Activated CD8-positive, alpha-beta T cell treated with anti-CD3 and anti-CD28 coated beads for 36 hours (primary cell): ENCODE data around the gene CDHR3. TPM values are rescaled to one million over a fixed set of nuclear protein-coding genes. Genes with fewer than 3 reads are reported as not detected.

Source experiments
- ATAC-seq: fragments of 200-7000 bp; cut with Tn5 transposase; one replicate; pipeline ENCODE4 v1.10.0; 2021; ENCODE audit warnings: mild to moderate bottlenecking, moderate library complexity
- CTCF ChIA-PET: fragments of 350-600 bp; sonication (Branson Sonifier 250); formaldehyde crosslinking; loops from one replicate; lab custom pipeline; 2021; ENCODE audit warnings: antibody characterized with exemption; lab: Charles Lee
- POLR2A ChIA-PET: fragments of 350-600 bp; sonication (Branson Sonifier 250); formaldehyde crosslinking; loops from one replicate; lab custom pipeline; 2021; ENCODE audit warnings: antibody characterized with exemption; lab: Charles Lee
- DNase-seq: peaks from one replicate; pipeline ENCODE4 v3.0.0-alpha.2; 2020
- H3K27ac Mint-ChIP-seq: one replicate; pipeline ENCODE4 v1.8.0; 2021; ENCODE audit warnings: mild to moderate bottlenecking, mixed read lengths
- H3K27me3 Mint-ChIP-seq: one replicate; pipeline ENCODE4 v1.8.0; 2021; ENCODE audit warnings: mixed read lengths
- H3K36me3 Mint-ChIP-seq: one replicate; pipeline ENCODE4 v1.8.0; 2021; ENCODE audit warnings: low read depth, mixed read lengths
- H3K4me1 Mint-ChIP-seq: one replicate; pipeline ENCODE4 v1.8.0; 2021; ENCODE audit warnings: low read depth, mixed read lengths
- H3K4me3 Mint-ChIP-seq: one replicate; pipeline ENCODE4 v1.8.0; 2021; ENCODE audit warnings: mild to moderate bottlenecking, moderate library complexity, mixed read lengths
- H3K9me3 Mint-ChIP-seq: one replicate; pipeline ENCODE4 v1.8.0; 2021; ENCODE audit warnings: mixed read lengths
- CTCF ChIP-seq: fragments of 200-600 bp; IDR thresholded peaks from one replicate; pipeline ENCODE4 v1.8.0; 2022; ENCODE audit warnings: antibody characterized with exemption, mild to moderate bottlenecking
- intact Hi-C: fragments of 100-400 bp; cut with micrococcal nuclease; formaldehyde crosslinking; loops from one replicate; pipeline ENCODE4 v1.10.0; 2022
- total RNA-seq, 2 experiments: library from RNA; stranded (reverse); gene quantifications; one replicate each; pipeline ENCODE4 v1.2.3, GENCODE V29; 2021

Gene CDHR3
- total RNA-seq, 2 experiments from 2014 or later = 0.58 to 0.74 TPM

GRCh38 chr7:106073701-106074100 lies 110.6 kb downstream of the CDHR3 start:
- POLR2A ChIA-PET = interaction anchor here (0.6 to 3.8 kb wide), 5 partner anchors 15 to 78 kb away, joined by 3 to 21 read pairs (median 3); partner anchors contain the start of gene SYPL1
- intact Hi-C loops = no loop called here
- Mint-ChIP-seq H3K27me3 (no peaks in the 10 kb centered on the region), H3K9me3 (no peaks in the 10 kb centered on the region), H3K27ac (peak overlapping the region; percentile 49), H3K36me3 (no peaks in the 10 kb centered on the region), H3K4me3 (no peak overlapping the region), H3K4me1 (peaks cover 53% of the 10 kb centered on the region)
- TF ChIP-seq CTCF = no peak
- ATAC-seq (no peak), DNase-seq (no peak)
- CTCF ChIA-PET = interaction anchor here (0.7 to 4.5 kb wide), 4 partner anchors 8 to 39 kb away, joined by 3 to 50 read pairs (median 14); partner anchors contain the start of gene SYPL1

GRCh38 chr7:106074257-106074656 lies 111.2 kb downstream of the CDHR3 start:
- no peak for TF ChIP-seq CTCF
- no peak for ATAC-seq
- H3K36me3 Mint-ChIP-seq = no peaks in the 10 kb centered on the region
- H3K27me3 Mint-ChIP-seq = no peaks in the 10 kb centered on the region
- peaks cover 53% of the 10 kb centered on the region for H3K4me1 Mint-ChIP-seq
- POLR2A ChIA-PET = interaction anchor here (1.0 to 3.8 kb wide), 2 partner anchors 39 to 78 kb away, joined by 3 to 21 read pairs; partner anchors contain the start of gene SYPL1
- no peak overlapping the region for H3K4me3 Mint-ChIP-seq
- intact Hi-C loops = no loop called here
- CTCF ChIA-PET = interaction anchor here (0.7 kb wide), 1 partner anchor 18 kb away, joined by 3 read pairs; no protein-coding TSS in a partner anchor
- H3K27ac Mint-ChIP-seq = no peak overlapping the region
- no peaks in the 10 kb centered on the region for H3K9me3 Mint-ChIP-seq
- no peak for DNase-seq

GRCh38 chr7:106075937-106076336 lies 112.9 kb downstream of the CDHR3 start:
- intact Hi-C loops = no loop called here
- TF ChIP-seq CTCF = no peak
- ATAC-seq (no peak), DNase-seq (no peak)
- POLR2A ChIA-PET = no interaction called here
- Mint-ChIP-seq H3K27ac (no peak overlapping the region), H3K36me3 (no peaks in the 10 kb centered on the region), H3K4me1 (peaks cover 45% of the 10 kb centered on the region), H3K27me3 (no peaks in the 10 kb centered on the region), H3K4me3 (no peak overlapping the region), H3K9me3 (no peaks in the 10 kb centered on the region)
- CTCF ChIA-PET = no interaction called here

GRCh38 chr7:106076537-106076936 lies 113.5 kb downstream of the CDHR3 start:
- intact Hi-C loops = no loop called here
- Mint-ChIP-seq H3K4me1 (peaks cover 40% of the 10 kb centered on the region), H3K4me3 (no peak overlapping the region), H3K27ac (no peak overlapping the region), H3K9me3 (no peaks in the 10 kb centered on the region), H3K36me3 (no peaks in the 10 kb centered on the region), H3K27me3 (no peaks in the 10 kb centered on the region)
- no peak for ATAC-seq
- ChIA-PET POLR2A (interaction anchor here (0.9 kb wide), 1 partner anchor 19 kb away, joined by 5 read pairs; no protein-coding TSS in a partner anchor), CTCF (interaction anchor here (1.0 kb wide), 2 partner anchors 20 to 79 kb away, joined by 3 to 5 read pairs; no protein-coding TSS in a partner anchor)
- no peak for DNase-seq
- TF ChIP-seq CTCF = no peak

GRCh38 chr7:106080300-106080987 lies 117.4 kb downstream of the CDHR3 start:
- no peak for TF ChIP-seq CTCF
- CTCF ChIA-PET = interaction anchor here (1.5 to 4.5 kb wide), 3 partner anchors 8 to 71 kb away, joined by 4 to 17 read pairs (median 4); no protein-coding TSS in a partner anchor
- Mint-ChIP-seq H3K9me3 (no peaks in the 10 kb centered on the region), H3K27ac (no peak overlapping the region), H3K27me3 (no peaks in the 10 kb centered on the region), H3K4me1 (peaks cover 22% of the 10 kb centered on the region), H3K4me3 (no peak overlapping the region), H3K36me3 (no peaks in the 10 kb centered on the region)
- DNase-seq (no peak), ATAC-seq (no peak)
- intact Hi-C loops = no loop called here
- POLR2A ChIA-PET = interaction anchor here (0.5 to 2.3 kb wide), 3 partner anchors 8 to 321 kb away, joined by 3 to 15 read pairs (median 4); no protein-coding TSS in a partner anchor
